ENCODE data around the gene LUZP1.

The LUZP1 gene

DNA sequence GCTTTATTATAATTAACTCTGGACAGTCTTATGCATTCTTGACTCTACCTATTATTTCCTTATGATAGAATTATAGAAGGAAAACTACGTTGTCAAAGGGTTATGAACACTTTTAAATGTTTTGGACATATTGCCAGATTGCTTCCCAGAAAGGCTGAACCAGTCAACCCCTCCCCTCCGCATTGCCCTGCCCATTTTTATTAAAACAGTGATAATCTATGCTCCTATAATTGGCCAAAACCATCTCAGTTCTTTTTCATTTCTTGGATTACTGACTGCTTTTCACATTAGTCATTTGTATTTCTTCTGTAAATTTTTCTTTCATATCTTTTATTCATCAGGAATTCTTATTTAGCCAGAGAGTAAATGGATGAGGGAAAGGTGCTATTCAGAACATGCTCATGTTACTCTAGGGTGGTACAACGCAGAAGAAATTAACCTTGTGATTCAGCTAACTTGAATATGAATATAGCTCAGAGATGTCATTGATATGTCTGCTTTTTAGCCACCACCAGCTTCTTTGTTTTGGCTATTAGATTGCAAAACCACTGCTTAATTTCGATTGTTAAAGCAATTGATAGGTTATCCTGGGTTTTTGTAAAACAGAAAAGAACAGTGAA, 117.3 kb downstream of the LUZP1 start:
- Histone ChIP-seq H3K4me1 (ENCODE audit: control insufficient read depth, insufficient read depth, low read length, unreplicated experiment) (no peaks in the 10 kb centered on the region), H3K79me2 (ENCODE audit: control insufficient read depth, insufficient read depth, low read length, unreplicated experiment) (peaks cover 17% of the 10 kb centered on the region), H3K4me3 (ENCODE audit: low read depth, low read length) (no peak overlapping the region), H2AFZ (ENCODE audit: low read length, unreplicated experiment) (no peak overlapping the region), H3K27me3 (ENCODE audit: insufficient read depth, low read length) (no peaks in the 10 kb centered on the region), H3K36me3 (ENCODE audit: insufficient read depth, low read length) (peaks cover 20% of the 10 kb centered on the region), H3K27ac (ENCODE audit: low read depth, low read length) (no peak overlapping the region)

- H3K79me2 ChIP-seq (ENCODE audit: control insufficient read depth, insufficient read depth, low read length, unreplicated experiment) = peaks cover 17% of the 10 kb centered on the region
- no peak overlapping the region for H3K27ac ChIP-seq (ENCODE audit: low read depth, low read length)
- H3K4me3 ChIP-seq (ENCODE audit: low read depth, low read length) = no peak overlapping the region
- no peaks in the 10 kb centered on the region for H3K4me1 ChIP-seq (ENCODE audit: control insufficient read depth, insufficient read depth, low read length, unreplicated experiment)
- H2AFZ ChIP-seq (ENCODE audit: low read length, unreplicated experiment) = no peak overlapping the region
- H3K27me3 ChIP-seq (ENCODE audit: insufficient read depth, low read length) = no peaks in the 10 kb centered on the region
- H3K36me3 ChIP-seq (ENCODE audit: insufficient read depth, low read length) = peaks cover 13% of the 10 kb centered on the region
Measured at GRCh38 chr1:23050201-23050600, 118.5 kb downstream of the LUZP1 start.

DNA sequence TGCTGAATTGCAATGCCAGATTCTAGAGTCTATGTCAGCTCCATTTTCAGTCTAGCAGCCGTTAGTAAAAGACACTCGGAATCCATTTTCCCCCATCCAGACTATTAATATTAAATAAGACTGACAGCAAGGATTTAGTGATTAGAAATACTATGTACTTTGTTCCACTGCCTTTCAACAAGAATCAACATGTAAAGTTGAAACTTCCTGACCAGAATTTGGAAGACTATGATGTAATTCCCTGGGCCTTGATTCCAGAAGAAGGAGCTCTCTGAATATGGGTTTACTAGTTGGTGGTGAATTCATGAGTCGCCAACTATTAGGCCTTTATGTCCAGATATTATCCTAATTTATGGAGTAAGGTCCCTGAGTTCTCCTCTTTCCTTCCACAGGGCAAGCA, 124.6 kb downstream of the LUZP1 start:
- Histone ChIP-seq H3K36me3 (ENCODE audit: insufficient read depth, low read length) (peaks cover 7% of the 10 kb centered on the region; the same call in 1 of the 2 replicates), H3K4me1 (ENCODE audit: control insufficient read depth, insufficient read depth, low read length, unreplicated experiment) (no peaks in the 10 kb centered on the region), H3K27ac (ENCODE audit: low read depth, low read length) (no peak overlapping the region), H3K4me3 (ENCODE audit: low read depth, low read length) (no peak overlapping the region), H3K79me2 (ENCODE audit: control insufficient read depth, insufficient read depth, low read length, unreplicated experiment) (peaks cover 39% of the 10 kb centered on the region), H2AFZ (ENCODE audit: low read length, unreplicated experiment) (no peak overlapping the region), H3K27me3 (ENCODE audit: insufficient read depth, low read length) (no peaks in the 10 kb centered on the region)

- no peak overlapping the region for H3K27ac ChIP-seq (ENCODE audit: low read depth, low read length)
- peaks cover 55% of the 10 kb centered on the region for H3K79me2 ChIP-seq (ENCODE audit: control insufficient read depth, insufficient read depth, low read length, unreplicated experiment)
Measured at GRCh38 chr1:23040509-23040908, 128.1 kb downstream of the LUZP1 start.

DNA sequence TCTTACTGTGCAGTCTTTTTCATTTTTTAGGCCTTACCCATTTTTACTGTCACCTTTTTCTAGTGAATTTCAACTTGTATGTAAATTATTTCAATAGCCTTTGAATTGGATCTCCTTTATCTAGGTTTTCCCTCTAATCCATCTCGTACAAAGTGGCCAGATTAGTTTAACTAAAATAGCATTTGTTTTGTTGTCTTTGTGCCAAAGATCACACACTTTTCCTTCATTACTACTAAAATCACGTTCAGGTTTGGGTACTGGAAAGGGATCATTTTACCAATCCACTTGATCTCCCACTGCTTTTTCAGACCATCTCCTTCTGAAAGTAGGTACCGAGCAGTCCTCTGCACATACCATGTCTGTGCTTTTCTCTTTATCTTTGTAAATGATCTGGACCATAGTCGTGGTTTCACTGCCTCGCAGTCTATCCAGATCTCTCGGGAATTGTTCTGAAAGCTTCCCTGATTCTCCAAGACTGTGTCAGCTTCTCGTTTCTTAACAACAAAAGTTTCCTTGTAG, 129.3 kb downstream of the LUZP1 start:
- peaks cover 53% of the 10 kb centered on the region for H3K79me2 ChIP-seq (ENCODE audit: control insufficient read depth, insufficient read depth, low read length, unreplicated experiment)
- no peak overlapping the region for H3K27ac ChIP-seq (ENCODE audit: low read depth, low read length)
- H3K4me3 ChIP-seq (ENCODE audit: low read depth, low read length) = no peak overlapping the region
- peaks cover 7% of the 10 kb centered on the region; the same call in 1 of the 2 replicates for H3K36me3 ChIP-seq (ENCODE audit: insufficient read depth, low read length)
- H3K4me1 ChIP-seq (ENCODE audit: control insufficient read depth, insufficient read depth, low read length, unreplicated experiment) = no peaks in the 10 kb centered on the region
- no peaks in the 10 kb centered on the region for H3K27me3 ChIP-seq (ENCODE audit: insufficient read depth, low read length)
- no peak overlapping the region for H2AFZ ChIP-seq (ENCODE audit: low read length, unreplicated experiment)

More at GRCh38 chr1:23040509-23040908, 128.1 kb downstream of the LUZP1 start:
- peaks cover 7% of the 10 kb centered on the region; the same call in 1 of the 2 replicates for H3K36me3 ChIP-seq (ENCODE audit: insufficient read depth, low read length)
- H2AFZ ChIP-seq (ENCODE audit: low read length, unreplicated experiment) = no peak overlapping the region
- H3K4me1 ChIP-seq (ENCODE audit: control insufficient read depth, insufficient read depth, low read length, unreplicated experiment) = no peaks in the 10 kb centered on the region
- H3K4me3 ChIP-seq (ENCODE audit: low read depth, low read length) = no peak overlapping the region
- no peaks in the 10 kb centered on the region for H3K27me3 ChIP-seq (ENCODE audit: insufficient read depth, low read length)

DNA sequence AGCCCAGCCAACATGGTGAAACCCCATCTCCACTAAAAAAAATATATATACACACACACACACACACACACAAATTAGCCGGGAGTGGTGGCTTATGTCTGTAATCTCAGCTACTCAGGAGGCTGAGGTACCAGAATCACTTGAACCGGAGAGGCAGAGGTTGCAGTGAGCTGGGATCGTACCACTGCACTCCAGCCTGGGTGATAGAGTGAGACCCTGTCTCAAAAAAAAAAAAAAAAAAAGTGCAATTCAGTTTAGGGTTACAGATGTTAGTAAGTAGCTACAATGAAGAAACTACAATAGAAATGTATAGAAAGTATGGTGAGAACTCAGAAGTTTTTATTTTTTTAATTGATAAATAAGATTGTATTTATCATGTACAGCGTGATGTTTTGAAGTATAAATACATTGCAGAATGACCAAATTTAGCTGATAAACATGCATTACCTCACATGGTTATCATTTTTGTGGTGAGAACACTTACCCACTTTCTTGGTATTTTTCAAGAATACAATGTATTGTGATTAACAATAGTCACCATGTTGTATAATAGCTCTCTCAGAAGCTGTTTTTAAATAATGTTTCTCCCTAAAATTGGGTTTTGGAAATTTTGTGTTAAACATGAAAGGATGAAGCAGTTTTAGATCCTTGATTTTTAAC, 131.4 kb downstream of the LUZP1 start:
- Histone ChIP-seq H3K4me1 (ENCODE audit: control insufficient read depth, insufficient read depth, low read length, unreplicated experiment) (peaks cover 3% of the 10 kb centered on the region), H2AFZ (ENCODE audit: low read length, unreplicated experiment) (no peak overlapping the region), H3K27ac (ENCODE audit: low read depth, low read length) (no peak overlapping the region), H3K27me3 (ENCODE audit: insufficient read depth, low read length) (no peaks in the 10 kb centered on the region), H3K36me3 (ENCODE audit: insufficient read depth, low read length) (peaks cover 7% of the 10 kb centered on the region; the same call in 1 of the 2 replicates), H3K4me3 (ENCODE audit: low read depth, low read length) (no peak overlapping the region), H3K79me2 (ENCODE audit: control insufficient read depth, insufficient read depth, low read length, unreplicated experiment) (peaks cover 65% of the 10 kb centered on the region)

DNA sequence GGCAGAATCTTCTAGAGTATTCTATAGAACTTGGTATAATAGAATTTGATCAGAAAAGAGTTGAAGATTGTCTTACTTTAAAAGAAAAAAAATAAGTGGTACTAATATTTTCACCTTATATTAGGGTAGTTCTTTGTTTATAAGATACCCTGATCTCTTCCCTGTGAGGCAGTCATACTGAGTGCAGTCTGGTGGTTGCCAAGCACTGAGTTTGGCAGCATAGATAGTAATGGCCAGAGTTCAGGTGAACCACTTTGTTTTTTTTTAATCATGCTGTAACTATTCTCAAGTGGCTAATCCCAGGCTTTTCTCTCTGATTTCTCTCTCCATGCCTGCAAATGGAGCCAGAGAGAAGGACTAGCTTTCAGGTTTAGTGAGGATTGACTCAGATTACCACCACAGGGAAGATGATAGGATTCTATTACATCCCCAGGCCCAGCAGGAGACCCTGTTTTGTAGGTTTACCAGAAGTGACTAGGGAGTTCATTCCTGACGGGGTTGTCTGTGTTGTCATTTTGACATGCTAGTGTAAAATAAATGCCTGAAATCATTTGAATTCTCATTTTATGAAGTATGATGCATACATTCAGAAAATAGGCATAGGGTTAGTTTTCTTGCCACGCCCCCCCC, 132.7 kb downstream of the LUZP1 start:
- no peak overlapping the region for H3K4me3 ChIP-seq (ENCODE audit: low read depth, low read length)
- peaks cover 3% of the 10 kb centered on the region for H3K4me1 ChIP-seq (ENCODE audit: control insufficient read depth, insufficient read depth, low read length, unreplicated experiment)
- H3K79me2 ChIP-seq (ENCODE audit: control insufficient read depth, insufficient read depth, low read length, unreplicated experiment) = peaks cover 73% of the 10 kb centered on the region
- peaks cover 7% of the 10 kb centered on the region; the same call in 1 of the 2 replicates for H3K36me3 ChIP-seq (ENCODE audit: insufficient read depth, low read length)
- no peaks in the 10 kb centered on the region for H3K27me3 ChIP-seq (ENCODE audit: insufficient read depth, low read length)
- H2AFZ ChIP-seq (ENCODE audit: low read length, unreplicated experiment) = no peak overlapping the region
- H3K27ac ChIP-seq (ENCODE audit: low read depth, low read length) = no peak overlapping the region
